Right renal pelvis (tissue), 4 donors: ENCODE results near the gene ST6GALNAC4. TPM values are rescaled to one million over a fixed set of nuclear protein-coding genes. Genes with fewer than 3 reads are reported as not detected.

ENCODE experiments used
- DNase-seq, 4 donors: peaks; one replicate each; pipeline ENCODE4 v3.0.0-alpha.2; 2013; ENCODE audit warnings: low read depth in 4 of 4, low spot score in 3 of 4, missing footprints in 1 of 4
- polyA plus RNA-seq, 4 donors: library from polyadenylated mRNA; unstranded; fragments of 120-200 nt; gene quantifications; one replicate each; pipeline ENCODE4 v1.2.1, GENCODE V29; 2013; ENCODE audit not compliant: insufficient read length in 4 of 4

Gene ST6GALNAC4
- polyA plus RNA-seq, 4 donors: 11.3 to 15.6 (median 12.6) TPM

GRCh38 chr9:127931092-127931881, 14.4 kb upstream of the ST6GALNAC4 start:
- DNase-seq: no peak

DNA sequence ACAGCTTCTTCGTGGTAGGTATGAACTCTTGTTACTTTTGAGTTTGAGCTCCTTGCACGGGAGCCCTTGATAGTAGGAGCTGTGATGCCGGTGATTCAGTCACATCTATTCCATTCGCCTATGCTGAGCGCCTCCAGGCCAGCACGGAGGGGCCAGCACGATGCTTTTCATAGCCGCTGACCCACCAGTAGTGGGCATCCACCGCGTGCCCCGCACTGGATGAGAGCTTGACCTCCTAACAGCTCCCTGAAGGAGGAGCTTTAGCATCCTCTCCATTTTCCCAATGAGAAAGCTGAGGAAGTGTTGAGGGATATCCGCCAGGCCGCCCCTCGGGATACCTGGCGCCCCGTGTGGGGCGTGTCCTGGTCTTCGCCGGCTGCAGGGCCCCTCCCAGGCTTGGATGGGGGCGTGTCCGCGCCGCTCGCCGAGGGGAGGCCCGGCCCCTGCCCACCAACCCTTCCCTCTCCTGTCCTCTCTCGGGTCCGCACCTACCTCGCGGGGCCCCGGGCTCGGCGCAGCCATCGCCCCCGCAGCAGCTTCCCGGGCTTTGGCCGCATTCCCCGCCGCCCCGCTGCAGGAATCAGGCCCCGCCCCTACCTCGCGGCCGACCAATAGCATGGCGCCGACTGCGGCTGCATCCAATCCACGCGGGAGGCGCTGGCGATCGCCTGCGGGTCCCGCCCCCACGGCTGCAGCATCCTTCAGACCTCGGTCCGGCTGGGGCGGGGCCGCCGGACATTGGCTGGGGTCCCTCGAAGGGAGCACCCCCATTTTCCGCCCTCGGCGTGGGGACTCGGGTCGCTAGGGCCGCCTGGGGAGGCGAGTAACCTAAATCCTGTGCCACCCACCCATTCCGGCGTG, 13.6 kb upstream of the ST6GALNAC4 start, which contains the start of gene PIP5KL1:
TSS of gene PIP5KL1 (minus strand) at position 547 of the 861 bp plus-strand sequence. CDS start at position 522, 25 bp downstream.
- DNase-seq: peak in 1 of 4 donors; percentile 70

DNA sequence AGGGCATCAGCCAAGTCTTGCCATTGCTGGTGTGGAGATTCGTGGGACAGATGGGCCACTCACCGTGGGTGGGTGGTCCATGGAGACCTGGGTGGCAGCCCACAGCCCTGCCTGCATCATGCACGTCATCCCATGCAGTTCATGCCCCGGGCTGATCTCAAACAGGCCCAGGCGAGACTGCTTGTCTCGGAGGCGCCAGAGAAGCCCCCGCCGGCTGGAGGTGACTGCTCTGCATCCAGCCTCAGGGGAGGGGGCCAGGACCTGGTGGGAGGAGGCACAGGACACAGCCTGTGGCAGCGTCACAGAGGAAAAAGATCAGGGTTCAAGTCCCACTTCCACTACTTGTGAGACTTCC, 12.8 kb upstream of the ST6GALNAC4 start:
- no peak for DNase-seq

DNA sequence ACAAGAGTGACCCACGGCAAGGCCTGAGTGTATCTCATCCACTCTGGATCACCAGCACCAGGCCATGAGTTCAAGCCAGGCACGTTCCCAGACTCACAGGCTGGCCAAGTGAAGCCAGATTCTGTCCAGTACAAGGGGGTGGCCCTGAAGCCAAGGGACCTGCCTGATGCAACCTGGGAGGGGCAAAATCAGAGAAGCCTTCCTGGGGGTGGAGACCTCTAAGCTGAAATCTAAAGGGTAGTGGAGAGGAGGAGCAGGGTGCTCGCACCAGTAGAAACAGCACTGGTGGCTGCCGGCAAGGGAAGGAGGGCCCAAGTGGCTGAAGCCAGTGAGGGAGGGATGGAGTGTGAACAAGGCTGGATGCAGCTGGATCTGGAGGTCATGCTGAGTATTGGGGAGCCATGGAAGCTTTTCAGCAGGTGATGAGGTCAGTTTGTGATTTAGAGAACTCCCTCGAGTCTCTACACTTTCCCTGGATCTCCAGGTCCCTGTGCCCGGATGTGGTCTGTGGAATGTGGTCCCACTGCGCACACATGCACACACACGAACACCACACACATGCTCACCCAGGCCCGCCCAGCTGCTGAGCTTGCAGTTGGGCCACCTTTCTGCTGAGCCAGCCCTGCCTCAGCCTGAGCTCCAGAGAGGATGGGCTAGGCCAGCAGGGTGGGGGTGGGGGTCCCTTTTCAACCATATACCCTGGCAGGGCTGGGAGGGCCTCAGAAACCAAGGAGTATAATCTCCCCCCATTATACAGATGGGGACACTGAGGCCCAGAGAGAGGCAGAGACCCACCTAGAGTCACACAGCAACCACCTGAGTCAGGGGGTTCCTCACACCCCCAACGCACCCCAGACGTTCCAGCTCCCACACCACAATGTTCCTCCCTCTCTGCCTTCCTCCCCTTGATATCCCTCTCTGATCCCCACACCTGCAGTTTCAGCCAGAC, 12.1 kb upstream of the ST6GALNAC4 start:
- no peak for DNase-seq

- DNase-seq: no peak
These were observed 11.3 kb upstream of the ST6GALNAC4 start for GRCh38 chr9:127927988-127928675.

DNA sequence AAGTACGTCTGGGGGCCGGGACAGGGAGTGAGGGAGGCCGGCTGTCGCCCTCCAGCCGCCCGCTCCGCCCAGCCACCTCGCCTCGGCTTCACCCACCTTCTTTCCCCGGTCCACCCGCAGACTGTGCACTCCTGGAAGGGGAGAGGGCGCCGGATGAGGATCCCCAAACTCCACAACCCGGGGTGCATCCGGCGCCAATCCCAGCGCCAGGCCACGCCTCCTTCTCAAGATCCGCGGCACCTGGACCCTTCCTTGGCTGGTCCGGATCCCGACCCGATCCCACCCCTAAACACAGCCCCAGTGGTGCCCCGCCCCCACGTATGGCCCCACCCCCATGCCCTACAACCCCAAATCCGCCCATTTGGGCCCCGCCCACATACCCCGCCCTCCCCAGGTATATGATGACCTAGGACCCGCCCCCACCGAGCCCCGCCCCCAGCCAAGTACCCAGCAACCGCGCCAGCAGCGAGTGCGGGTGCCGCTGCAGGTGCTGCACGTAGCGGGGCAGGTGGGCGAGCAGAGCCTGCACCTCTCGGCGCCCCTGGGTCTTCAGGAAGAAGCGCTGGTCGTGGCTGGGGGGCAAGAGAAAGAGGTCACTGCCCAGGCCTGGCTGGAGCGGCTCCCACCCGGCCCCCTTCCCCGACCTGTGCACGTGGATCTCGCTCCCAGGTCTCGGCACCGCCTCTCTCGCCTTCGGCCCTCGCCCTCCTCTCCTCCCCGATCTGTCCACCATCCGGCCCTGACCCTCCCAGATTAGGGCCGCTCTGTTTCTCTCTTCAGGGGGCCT, 10.6 kb upstream of the ST6GALNAC4 start:
- DNase-seq: no peak

DNA sequence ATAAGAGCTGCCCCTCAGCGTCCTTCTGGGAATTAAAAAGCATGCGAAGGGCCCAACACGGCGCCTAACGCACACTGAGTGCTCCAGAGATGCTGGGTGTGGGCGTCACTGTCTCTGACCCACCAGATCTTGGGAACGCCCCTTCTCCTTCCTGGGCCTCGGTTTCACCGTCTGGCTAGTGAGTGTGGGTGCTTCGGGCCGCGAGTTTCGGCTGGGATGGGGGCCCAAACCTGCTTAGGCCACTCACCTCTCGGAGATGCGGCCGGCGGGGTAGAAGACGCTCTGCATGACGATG, 10.0 kb upstream of the ST6GALNAC4 start:
- DNase-seq: no peak

DNA sequence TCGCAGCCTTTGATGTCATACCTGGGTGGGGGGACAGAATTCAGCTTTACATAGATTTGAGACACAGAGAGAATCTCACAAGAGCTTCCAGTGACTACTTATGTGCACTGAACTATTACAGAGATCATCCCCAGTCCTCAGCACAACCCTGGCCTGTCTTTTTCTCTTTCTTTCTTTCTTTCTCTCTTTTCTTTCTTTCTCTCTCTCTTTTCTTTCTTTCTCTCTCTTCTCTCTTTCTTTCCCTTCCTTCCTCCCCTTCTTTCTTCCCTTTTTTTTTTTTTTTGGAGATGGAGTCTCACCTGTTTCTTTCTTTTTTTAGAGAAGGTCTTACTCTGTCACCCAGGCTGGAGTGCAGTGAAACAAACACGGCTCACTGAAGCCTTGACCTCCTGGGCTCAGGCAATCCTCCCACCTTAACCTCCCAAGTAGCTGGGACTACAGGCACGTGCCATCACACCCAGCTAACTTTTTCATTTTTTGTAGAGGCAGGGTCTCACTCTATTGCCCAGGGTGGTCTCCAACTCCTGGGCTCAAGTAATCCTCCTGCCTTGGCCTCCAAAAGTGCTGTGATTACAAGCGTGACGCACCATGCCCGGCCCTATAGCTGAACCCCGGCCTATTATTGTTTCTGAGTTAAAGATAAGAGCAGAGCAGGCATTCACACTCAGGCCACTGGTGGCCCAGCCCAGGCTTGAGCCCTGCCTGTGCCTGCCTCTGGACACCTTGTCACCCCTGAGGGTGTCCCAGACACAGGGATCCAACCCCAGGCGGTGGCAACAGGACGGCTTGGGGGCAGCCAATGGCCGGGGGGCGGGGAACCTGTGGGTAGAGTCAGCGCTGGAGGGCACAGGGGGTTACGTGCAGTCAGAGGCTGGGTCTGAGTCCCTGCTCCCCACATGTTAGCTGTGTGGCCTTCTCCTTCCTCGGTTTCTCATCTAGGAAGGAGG, 9.4 kb upstream of the ST6GALNAC4 start:
- no peak for DNase-seq

DNA sequence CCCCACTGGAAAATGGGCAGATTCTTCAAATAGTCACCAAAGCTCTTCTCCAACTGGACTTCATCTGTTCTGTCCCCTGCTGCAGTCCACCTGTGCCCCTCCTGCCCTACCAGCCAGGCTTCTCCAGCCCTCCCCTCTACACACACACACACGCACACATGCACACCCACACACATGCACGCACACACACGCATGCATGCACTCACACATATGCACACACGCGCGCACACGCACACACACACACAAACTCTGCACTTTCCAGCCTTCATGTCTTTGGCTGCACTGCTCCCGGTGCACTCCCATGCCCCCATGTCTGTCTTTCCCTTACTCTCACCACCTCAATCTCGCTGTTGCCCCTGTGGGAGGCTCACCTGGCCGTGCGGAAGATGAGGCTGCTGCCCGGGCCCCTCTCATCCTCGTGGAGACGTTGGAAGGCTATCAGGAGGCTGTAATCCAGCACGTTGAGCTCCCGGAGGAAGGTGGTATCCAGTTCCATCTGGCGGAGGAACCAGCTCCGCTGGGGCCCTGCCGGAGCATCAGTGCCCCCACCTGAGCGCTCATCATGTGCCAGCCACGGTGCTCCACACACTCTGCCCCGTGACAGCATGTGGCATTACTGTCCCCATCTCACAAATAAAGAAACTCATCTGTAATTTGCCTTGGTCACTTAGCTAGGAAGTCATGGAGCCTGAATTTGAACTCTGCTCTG, 8.0 kb upstream of the ST6GALNAC4 start:
- no peak for DNase-seq

DNA sequence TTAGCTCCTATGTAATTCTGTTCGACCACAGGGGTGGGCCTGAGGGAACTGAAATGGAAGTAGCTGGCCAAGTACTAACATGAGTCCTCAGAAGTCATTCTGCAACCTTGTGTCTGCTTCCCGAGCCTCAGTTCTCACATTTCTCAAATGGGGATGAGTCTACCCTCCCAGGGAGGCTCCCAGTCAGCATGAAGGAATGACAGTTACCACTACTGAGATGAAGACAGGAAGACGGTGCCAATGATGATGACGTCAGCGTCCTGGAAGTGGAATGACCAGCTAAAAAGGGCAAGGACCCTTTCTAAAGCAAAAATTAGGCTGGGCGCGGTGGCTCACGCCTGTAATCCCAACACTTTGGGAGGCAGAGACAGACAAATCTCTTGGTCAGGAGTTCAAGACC, 6.9 kb upstream of the ST6GALNAC4 start:
- no peak for DNase-seq

DNA sequence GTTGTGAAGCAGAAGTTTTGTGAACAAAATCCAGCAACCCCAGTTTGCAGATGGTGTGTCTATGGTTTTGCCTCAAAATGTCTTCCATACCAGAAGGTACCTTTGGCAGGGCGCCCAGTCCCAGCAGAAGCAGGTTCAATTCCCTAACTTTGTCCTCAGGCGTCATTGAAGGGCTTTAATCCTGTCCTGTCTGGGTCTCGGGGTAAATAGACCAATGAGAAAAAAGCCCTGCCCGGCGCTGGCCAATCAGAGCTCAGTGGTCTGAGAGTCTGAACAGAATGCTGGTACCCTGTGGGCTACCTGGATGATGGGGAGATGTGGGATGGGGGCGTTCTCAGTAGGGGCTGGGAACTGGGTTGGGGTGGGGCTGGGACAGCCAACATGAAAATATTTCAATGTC, 6.2 kb upstream of the ST6GALNAC4 start:
- no peak for DNase-seq

- no peak for DNase-seq
These were observed 4.8 kb upstream of the ST6GALNAC4 start for GRCh38 chr9:127921557-127922120.

- DNase-seq: no peak
These were observed 4.0 kb upstream of the ST6GALNAC4 start for GRCh38 chr9:127920794-127921193.

GRCh38 chr9:127919253-127919815, 2.5 kb upstream of the ST6GALNAC4 start:
- no peak for DNase-seq

DNA sequence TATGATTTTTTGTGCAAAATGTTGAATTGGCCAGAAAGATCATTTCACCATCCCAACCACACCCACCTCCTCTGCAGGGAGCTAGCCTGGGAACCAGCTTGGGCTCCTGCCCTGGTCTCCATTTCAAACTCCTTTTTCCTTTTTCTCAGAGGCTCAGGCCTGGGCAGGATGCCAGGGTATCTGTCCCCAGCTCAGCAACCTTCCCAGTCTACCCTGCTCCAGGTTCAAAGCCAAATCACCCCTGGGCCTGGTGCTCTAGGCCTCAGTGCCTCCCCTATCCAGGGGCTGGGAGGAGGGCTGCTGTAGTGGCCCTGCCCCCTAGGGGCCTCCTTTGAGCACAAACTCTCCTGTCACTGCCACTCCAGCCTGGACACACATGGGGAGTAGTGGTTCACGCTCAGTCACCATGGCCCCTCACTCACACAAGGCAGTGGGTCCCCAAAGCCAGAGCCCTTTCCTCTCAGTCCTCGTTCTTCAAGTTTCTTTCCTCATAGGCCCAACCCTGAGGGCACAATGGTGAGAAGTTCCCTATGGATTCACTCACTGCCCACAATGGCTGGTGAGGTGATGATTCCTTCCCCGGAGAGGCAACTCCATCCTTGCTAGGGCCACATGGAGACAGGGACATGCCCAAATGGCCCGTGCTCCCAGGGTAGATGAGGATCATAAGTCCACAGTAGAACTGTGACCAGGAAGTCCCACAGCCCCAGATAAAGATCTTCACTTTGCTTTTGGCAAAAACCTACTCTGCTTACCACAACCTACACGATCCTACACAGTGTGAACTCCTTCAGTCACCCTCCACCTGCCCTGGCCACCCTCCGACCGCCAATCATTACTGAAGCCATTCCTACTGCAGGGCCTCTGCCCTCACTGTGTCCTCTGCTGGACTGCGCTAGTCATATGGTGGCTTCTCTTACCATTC, 1.6 kb upstream of the ST6GALNAC4 start:
- no peak for DNase-seq

DNA sequence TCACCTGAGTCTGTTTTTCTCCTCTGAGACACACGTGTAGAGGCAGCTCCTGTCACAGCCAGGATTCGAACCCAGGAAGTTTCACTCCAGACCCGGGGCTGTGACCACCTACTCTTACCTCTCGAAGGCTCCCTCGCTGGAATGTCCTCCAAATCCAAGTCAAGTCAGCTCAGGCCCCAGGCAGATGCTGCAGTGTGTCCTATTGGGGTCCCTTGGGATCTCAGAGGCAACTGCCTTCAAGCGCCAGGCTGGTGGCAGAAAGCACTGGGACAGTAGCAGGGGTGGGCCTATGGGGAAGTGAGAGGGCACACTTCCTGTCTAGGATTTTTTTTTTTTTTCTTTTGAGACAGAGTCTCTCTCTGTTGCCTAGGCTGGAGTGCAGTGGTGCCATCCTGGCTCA, 762 bp upstream of the ST6GALNAC4 start:
- no peak for DNase-seq
